Right ventricle myocardium superior (tissue), 1 donor: ENCODE measurements around the gene FBXO41. TPM values are rescaled to one million over a fixed set of nuclear protein-coding genes. Genes with fewer than 3 reads are reported as not detected.

ENCODE experiments used
- ATAC-seq: fragments of 200-7000 bp; cut with Tn5 transposase; one replicate; pipeline ENCODE4 v1.9.1; 2020; ENCODE audit warnings: mild to moderate bottlenecking; ENCODE audit not compliant: poor library complexity
- DNase-seq: peaks from one replicate; pipeline ENCODE4 v3.0.0-alpha.2; 2020
- intact Hi-C: fragments of 100-400 bp; cut with DNase I; formaldehyde crosslinking; loops from one replicate; pipeline ENCODE4 v1.11.2; 2022
- total RNA-seq: library from RNA; stranded (reverse); fragmentation: NEBNext Ultra II Directional; extraction: Animal tissue kit (Norgen Biotek cat#: 25700); gene quantifications from one replicate; pipeline ENCODE4 v1.2.1, GENCODE V29; 2021
- donor health status: DM: no; HTN: yes; CAD: no; lungs with severe emphysema.

Gene FBXO41
- total RNA-seq, 1 donor from 2014 or later: 0.51 TPM

DNA sequence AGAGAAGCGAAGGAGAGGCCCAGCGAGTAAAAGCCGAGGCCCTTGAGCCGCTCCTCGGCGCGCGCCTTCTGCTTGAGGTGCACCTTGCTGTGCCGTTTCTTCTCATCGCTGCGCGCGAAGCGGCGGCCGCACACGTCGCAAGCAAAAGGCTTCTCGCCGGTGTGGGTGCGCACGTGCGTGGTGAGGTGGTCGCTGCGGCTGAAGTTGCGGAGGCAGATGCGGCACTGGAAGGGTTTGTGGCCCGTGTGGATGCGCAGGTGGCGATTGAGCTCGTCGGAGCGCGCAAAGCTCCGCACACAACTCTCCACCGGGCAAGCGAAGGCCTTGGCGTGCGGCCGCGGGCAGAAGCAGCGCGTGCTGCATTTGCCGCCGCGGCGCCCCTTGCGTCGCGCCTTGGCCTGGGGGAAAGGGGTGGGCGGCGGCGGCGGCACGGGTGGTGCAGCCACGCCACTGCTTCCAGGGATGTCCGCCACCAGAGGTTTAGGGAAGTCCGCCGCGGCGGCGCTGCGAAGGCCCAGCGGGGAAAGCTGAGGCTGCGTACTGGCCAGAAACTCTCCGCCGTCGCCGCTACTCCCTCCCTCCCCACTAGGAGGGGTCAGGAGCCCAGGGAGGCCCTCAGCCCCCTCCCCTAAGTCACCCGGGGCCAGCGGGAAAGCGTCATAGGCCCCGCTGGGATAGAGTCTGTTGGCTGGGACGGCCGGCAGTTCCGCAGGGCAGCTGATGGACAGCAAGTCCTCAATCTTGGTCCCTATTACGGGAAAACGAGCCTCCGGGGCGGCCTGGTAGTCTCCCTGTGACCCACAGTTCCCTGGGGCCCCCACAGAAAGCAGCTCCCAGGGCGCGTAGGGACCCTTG is 7.4 kb upstream of the FBXO41 start:
- peak; percentile 13 for ATAC-seq
- DNase-seq: no peak
- intact Hi-C loops: no loop called here

DNA sequence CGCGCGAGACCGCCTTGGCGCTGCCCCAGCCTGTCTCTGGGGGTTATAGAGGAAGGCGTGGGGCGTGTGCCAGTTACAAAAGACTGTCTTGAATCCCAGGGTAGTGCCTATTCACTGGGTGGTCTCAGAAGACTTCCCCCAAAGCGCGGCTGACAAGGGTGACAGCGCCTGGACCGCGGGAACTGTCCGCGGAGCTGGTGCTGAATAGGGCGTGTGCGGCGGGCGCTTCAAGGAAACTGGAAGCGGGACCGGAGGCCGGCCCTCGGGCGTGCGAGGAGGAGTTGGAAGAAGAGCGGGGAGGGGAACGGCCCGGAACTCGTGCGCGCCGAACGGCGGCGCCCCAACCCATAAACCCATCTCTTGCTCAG is 6.8 kb upstream of the FBXO41 start:
- peak; percentile 71 for DNase-seq
- ATAC-seq: peak; percentile 82
- intact Hi-C loops: no loop called here

DNA sequence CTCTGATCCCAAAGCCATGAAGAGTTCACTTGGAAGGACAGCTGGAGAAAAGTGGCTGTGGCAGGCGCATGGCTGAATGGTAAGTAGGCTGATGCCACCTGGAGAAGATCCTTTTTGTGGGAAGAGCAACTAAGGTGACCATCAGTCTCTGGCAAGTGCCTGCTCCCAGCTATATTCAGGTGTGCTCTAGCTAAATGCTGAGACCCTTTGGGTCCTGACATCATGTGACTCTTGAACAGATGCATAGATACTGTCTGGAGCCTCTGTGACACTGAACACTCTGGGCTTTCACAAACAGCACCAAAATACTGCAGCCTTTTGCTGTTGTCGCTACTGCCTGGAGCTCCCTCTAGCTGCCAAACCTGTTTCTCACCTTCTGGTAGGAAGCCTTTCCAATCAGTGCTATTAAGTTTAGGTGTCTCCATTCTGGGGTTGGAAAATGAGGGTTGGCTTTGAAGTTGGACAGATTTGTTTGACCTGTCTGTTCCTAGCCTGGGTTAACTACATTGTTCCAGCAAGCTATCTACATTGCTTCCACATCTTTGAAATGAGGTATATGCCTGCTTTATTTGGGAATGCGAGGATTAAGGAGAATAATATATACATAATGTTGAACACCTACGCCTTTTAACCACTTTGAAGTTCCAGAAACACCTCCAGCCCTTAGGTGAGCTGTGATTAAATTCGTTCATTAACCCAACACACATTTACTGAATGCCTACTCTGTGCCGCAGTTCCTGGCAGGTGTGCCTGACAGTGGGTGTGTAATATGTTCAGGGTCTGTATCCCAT is 6.0 kb upstream of the FBXO41 start:
- ATAC-seq (no peak), DNase-seq (no peak)
- intact Hi-C loops: no loop called here

DNA sequence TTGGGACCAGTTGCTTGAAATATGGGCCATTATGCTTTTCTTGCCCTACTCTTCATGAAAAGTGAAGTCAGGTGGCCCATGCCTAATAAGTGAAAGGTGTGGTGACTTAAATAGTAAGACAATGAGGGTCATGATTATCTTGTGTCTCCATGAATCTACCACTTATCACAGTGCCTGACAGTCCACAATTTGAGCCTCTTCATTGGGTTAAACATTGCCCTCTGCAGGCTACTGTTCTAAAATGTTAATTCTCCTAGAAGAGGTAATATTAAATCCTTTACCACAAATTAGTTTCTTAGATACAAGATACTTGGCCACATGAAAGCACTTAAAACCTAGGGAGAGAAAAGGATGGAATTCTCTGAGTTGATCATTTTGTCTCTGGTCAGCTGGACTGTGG is 5.0 kb upstream of the FBXO41 start:
- intact Hi-C loops: no loop called here
- DNase-seq (no peak), ATAC-seq (no peak)

DNA sequence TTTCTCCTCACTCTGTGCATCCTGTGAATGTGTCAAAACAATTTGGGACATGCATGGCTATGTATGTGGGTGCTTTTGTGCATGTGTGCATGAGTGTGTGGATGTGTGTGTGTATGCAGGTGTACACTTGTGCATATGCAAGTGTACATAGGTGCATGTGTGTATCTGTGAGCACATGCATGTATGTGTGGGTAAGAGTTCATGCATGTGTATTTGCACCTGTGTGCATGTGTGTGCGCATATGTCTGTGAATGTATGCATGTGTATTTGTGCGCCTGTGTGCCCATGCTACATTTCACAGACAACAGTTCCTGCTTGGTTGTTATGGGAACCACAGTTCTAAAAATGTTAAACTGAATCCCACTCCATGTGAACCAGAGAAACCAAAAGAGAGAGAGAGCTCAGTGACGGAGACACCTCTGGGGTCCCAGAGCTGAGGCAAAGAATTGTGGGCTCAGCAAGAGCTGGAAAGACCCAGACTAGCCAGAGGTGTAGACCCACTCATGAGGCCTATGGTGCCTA is 1.9 kb upstream of the FBXO41 start:
- intact Hi-C loops: no loop called here
- no peak for ATAC-seq

DNA sequence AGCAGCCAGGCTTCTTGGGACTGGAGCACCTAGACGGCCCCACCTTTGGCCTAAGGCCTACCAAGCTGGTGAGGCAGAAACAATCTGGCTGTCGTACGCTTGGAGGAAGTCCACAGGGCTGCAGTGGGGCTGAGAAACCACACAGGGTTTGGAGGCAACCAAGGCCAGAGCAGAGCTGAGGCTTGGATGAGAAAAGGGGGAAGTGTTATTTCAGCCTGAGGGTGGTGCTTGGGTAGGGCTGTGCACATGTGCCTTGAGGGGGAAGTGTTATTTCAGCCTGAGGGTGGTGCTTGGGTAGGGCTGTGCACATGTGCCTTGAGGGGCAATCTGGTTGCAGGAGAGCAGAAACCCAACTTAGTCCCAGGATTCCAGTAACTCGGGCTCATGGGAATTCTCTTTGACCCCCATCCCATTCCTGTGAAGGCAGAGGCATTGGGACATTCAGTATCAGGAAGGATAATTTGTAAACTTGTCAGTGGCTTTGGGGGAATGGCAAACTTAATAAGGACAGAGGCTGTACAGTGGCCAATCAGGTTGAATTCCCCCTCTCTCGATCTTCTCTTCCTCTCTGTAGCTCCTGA is 971 bp upstream of the FBXO41 start:
- ATAC-seq: peak; percentile 69
- DNase-seq: peak; percentile 44
- intact Hi-C loops: no loop called here

More for the DNA sequence above, 1.9 kb upstream of the FBXO41 start:
- no peak for DNase-seq

DNA sequence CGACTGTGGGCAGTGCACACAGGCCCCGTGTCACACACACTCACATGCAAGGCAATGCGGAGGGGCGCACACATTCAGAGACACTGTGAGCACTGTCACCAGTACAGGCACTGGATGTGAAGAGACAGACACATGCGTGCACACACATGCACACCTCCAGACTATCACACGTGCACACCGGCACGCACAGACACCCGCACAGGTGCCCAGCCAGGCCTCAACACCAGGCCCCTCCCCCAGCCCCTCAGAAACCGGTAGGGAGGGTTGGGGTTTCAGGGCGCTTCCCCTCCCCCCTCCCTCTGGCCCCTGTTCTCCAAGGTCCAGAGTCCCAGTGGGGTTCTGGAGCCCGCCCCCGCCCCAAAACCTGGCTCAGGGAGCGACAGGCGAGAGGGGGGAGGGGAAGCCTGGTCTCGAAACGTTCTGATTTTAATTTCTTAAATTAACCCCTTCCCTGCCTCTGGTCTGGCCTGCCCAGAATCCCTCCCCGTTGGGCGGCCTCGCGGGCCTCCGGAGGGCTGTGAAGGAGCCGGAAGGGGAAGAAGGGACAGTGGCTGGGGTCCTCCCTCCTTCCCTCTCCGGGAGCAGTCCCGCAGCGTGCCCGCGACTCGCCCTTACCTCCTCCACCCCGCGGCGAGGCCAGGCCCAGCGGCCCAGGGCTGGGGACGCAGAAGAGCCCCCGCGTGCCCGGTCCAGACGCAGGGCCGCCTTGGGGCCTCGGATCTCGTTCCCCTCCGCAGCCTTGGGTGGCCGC is 558 bp downstream of the FBXO41 start:
- DNase-seq (no peak), ATAC-seq (peak; percentile 48)
- intact Hi-C loops: no loop called here

DNA sequence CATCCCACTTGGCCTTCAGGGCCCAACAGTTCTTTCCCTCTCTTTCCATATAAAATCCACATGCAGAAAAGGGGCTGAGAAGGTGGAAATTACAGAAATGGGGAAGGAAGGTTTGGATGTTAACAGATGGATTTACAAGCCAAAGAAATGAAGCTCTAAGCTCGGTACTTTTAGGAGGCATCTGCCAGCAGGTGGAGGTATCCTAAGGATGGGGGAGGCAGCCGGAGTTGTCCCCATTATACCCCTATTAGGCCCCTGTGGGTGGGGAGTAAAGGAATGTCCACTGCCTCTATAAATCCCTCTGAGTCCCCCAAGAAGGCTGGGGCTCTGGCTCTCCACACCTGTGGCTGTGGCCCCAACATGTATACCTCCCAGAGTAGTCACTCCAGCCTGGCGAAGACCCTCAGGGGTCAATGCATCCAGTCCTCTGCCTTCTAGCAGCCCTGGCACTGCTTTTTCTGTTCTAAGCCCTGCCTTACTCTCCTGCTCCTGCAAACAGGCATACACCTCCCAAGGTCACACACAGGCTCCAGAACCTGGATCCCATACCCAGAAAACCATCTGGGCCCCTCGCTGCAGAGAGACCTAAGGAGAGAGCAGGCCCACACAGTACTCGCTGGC is 1.2 kb downstream of the FBXO41 start:
- intact Hi-C loops: no loop called here
- ATAC-seq (no peak), DNase-seq (no peak)

DNA sequence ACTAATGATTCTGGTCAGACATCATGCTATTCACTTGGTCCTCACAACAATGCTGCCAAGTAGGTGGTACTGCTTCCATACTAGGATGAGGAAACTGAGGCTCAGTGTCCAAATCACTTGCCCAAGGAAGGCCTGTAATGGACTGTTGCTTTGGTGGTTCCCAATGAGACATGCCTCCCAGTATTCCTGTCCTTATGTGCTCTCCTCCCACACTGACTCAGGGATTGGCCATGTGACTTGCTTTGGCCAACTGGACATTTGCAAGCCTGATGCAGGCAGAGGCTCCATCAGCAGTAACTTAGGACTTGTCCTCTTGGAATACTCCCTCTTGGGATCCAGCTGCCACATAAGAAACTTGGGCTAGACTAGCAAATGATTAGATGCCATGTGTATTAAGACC is 3.0 kb downstream of the FBXO41 start:
- intact Hi-C loops: no loop called here
- ATAC-seq (no peak), DNase-seq (no peak)

DNA sequence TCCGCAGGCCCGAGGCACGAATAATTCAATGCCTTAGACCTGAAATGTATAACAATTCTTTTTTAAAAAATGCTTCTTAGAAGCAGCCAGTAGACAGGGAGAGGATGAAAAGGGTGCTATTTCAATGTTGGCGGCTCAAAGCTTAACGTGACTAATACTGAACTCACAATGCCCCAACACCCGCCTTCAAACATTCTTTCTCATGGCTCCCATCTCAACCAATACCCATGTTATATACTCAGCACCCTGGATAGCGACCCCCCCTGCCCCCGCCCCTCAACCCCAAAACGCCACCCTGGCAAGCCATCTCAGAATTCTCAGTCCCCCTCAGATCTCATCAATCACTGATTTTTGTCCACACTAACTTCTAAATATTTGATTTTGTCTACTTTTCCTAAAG is 4.4 kb downstream of the FBXO41 start:
- no peak for ATAC-seq
- intact Hi-C loops: no loop called here
- no peak for DNase-seq

DNA sequence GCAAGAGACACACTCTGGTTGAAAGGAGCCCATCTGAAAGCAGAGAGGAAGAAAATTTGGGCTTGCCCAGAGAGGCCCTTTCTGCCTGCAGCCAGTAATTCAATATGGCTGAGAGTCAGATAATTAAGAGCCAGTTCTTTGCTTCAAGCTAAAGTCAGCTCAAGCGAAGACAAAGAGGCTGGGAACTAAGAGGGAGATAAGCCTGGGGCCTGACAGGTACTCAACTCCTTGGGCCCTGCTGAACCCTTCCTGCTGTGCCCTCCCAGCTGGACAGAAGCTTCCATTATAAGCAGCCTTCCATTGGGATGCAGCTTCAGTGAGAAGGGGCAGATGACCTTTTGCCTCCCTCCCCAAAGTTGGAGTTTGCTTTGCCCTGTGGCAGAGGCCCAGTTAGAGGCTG is 12.0 kb downstream of the FBXO41 start:
- no peak for ATAC-seq
- DNase-seq: no peak
- intact Hi-C loops: no loop called here

DNA sequence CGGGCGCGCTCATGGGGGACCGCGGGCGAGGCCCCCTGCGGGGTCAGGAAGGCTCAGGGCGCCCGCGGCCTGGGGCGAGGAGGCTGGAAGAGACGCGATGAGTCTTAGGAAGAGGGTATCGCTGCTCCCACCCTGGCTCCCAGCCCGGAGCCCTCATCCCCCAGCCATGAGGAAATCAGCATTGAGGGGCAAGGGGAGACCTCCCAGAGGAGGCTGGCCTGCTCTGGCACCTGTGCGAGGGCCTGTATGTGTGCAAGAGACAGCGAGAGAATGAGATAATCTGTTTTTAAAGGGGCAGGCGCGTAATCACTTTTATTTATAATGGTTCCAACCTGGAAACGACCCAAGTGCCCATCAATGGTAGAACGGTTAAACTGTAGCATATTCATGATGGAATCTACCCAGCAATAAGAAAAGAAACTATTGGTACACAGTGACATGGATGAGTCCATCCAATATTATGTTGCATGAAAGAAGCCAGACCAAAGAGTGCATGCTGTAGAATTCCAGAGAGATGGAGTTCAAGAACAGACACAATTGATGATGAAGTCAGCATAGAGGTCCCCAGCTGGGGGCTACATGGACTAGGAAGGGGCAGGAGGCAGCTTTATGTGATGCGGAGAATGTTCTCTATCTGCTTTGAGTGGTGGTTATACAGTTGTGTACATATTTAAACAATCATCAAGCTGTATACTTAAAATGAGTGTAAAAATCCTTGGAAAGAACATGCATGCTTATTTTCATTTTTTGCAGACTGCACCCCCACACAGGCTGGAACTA is 14.4 kb downstream of the FBXO41 start:
- intact Hi-C loops: no loop called here
- DNase-seq: no peak
- no peak for ATAC-seq

DNA sequence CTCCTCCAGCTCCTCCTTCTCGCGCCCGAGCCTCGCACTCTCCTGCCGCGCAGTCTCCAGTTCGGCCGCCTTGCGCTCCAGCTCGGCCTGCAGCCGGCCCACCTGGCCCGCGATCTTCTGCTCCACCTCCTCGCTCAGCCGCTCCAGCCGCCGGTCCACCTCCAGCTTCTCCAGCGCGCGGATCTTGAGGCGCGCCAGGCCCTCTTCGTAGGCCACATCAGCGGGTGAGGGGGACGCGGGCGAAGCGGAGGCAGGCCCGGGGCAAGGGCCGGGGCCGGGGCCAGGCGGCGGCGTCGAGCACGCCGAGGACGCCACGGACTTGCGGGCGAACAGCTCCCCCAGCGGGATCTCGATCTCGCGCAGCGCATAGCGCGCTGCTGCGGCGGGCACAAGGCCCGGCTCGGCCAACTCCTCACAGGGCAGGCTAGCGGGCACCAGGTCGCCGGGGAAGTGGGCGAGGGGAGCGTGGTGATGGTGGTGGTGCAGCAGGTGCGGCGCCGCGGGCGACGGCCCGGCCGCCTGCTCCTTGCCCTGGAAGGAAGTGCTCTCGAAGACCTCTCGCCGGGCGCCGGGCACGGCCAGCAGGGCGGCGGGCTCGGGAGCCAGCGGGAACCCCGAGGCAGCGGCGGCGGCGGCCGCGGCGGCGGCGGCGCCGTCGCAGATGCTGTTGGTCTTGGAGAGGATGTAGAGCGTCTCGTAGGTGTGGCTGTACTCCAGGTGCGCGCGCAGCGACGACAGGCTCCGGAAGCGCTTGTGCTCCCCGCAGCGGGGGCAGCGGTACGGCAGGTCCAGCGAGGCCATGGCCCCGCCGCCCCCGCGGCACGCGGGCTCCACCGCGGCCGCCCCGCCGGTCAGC is 15.2 kb downstream of the FBXO41 start:
- ATAC-seq: no peak
- DNase-seq: no peak
- intact Hi-C loops: no loop called here

DNA sequence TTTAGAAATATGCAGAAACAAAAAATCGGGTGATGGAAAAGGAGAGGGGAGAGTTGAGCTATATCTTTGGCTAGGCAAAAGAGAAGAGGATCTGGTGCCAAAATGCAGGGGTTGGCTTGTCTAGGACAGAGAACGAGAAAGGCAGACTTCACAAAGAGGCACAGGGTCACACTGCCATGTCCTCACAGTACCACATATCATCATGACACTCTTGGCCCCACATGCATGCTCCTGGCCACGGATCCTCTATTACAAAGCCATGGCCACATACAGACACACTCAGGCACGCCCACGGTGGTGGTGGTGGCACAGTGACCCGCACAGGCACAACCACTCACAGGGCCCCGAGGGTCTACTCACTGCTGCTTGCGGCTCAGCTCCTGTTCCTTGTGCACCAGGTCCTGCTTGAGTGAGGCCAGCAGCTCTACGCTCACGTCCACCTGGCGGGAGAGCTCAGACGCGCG is 15.9 kb downstream of the FBXO41 start:
- DNase-seq (no peak), ATAC-seq (no peak)
- intact Hi-C loops: no loop called here

DNA sequence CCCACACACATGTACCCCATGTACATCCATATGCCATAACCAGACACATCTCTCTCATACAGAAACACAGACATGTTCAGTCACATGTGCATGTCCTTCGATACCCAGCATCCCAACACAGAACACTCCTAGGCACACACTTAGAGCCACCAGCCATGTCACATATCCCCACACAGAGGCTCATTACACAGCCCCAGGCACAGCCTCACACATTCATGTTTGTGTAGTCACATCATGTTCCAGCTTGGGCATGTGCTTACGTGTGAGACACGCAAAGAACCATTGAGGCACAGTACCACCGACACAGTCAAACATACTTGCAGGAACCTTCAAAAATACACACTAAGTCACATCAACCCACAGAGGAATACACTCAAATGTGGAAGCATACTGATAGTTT is 17.3 kb downstream of the FBXO41 start:
- ATAC-seq (no peak), DNase-seq (no peak)
- intact Hi-C loops: no loop called here

DNA sequence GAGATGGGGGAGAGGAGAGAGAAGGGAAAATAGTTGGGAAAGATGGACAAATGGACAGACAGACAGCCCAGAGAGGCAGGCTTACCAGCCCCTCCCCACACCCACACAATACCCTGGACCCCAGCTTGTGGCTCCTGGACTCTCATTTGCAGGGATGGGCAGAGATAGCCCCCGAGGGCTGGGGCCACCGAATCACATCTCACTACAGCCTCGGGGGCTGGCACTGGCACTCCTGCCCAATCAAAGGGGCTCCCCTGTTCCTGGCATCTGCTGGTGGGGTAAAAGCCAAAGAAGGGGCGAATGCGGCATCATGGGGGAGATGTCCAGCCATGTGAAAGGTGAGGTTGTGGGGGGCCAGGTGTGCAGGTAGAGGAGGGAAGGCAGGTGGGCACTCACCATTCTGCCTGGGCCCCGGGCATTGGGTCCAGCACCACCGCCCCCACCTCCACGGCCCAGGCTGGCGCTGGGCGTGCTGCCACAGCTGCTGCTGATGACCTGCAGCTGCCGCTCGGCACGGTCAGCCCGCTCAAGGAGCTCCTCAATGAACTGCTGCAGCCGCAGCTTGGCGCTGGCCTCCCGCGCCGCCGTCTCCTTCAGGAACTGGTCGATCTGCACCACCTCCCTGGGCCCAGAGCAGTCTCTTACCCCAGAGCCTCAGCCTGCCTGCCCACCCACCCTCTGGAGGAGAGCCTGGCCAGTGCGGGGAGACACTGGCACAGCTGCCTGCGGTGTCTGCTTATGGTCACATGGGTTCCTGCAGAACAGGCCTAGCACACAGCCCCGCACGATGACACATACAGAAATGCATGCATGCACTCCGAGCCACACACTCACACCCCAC is 18.0 kb downstream of the FBXO41 start:
- ATAC-seq (no peak), DNase-seq (no peak)
- intact Hi-C loops: no loop called here
